HG03039 (cell line): ENCODE results near the gene SNX33.
"Not testable (repeated sequence)": the region's sequence is repeated elsewhere in the genome, so short reads cannot be mapped to it uniquely, and the experiment has no call there.

ENCODE experiments used
- ATAC-seq: cut with Tn5 transposase; IDR thresholded peaks from one replicate; pipeline ENCODE4 v1.9.1; 2021; ENCODE audit warnings: mild to moderate bottlenecking, moderate library complexity; ENCODE audit not compliant: unreplicated experiment

The SNX33 gene

GRCh38 chr15:75659928-75660645 lies 12.4 kb downstream of the SNX33 start:
- ATAC-seq = no peak

- ATAC-seq = no peak
These were observed 13.5 kb downstream of the SNX33 start for GRCh38 chr15:75661100-75661755.

DNA sequence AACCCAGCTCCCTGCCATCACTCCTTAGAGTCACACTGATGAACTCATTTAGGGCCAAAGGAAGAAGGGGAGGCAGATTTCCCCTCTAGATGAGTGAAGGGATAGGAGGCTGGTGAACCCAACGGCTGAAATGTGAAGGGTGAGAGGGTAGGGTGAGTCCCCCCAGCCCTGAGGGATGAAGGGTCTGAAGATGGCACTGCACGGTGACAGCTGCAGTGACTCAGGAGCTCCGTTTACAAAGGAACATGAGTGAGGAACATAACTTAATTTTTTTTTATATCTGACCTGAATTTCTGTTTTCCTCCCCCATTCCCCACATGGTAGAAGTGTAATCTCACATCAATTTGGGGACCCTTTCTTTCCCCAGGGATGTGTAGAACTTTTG lies 14.0 kb downstream of the SNX33 start:
- no peak for ATAC-seq

DNA sequence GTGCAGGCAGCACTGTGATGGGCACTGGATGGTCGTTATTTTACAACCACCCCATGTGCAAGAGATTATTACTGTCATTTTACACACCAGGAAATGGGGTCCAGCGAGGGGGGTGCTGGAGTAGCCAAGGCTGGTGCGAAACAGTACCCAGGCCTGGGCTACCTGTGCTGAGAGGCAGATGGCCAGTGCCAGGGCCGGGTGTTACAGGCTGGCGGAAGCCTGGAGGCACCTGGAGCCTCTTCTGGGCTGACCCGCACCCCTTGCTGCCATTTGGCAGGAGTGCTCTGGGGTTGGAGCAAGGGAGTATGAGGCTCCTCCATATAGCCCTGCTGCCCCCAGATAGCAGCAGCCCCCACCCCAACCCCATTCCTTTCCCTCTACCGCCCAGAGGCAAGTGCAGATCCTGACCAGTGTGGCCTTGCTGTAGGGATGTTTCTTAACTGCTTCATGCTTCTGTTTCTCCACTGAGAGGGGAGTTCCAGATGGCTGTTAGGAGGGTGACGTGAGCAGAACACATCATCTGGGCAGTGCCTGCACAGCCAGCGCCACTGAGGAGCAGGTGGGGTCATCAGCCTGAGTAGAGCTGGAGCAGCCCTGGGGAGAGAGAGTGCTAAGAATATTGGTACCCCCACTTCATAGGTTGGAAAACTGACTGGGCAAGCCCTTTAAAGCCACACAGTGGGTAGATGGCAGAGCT lies 15.3 kb downstream of the SNX33 start:
- no peak for ATAC-seq

DNA sequence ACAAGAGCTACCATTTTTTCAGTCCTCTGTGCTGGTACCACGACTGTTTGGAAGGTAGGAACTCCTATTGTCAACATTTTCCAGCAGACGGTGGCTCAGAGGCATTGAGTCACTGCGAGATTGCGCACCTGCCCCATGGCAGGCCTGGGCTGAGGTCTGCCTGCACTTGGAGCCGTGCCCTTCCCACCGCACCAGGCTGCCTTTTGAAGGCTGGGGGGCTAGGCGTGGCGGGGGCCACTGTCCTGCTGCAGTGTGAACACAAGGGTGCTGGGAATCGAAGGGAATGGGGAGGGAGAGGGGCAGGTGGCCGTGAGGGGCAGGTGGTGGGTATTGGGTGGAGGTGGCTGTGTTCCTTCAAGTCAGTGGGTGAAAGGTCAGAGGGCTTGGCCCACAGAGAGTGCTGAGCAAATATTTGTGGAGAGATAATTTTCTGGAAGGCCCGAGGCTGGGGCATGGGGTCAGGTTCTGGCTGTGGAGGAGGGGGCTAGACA lies 16.3 kb downstream of the SNX33 start:
- no peak for ATAC-seq

DNA sequence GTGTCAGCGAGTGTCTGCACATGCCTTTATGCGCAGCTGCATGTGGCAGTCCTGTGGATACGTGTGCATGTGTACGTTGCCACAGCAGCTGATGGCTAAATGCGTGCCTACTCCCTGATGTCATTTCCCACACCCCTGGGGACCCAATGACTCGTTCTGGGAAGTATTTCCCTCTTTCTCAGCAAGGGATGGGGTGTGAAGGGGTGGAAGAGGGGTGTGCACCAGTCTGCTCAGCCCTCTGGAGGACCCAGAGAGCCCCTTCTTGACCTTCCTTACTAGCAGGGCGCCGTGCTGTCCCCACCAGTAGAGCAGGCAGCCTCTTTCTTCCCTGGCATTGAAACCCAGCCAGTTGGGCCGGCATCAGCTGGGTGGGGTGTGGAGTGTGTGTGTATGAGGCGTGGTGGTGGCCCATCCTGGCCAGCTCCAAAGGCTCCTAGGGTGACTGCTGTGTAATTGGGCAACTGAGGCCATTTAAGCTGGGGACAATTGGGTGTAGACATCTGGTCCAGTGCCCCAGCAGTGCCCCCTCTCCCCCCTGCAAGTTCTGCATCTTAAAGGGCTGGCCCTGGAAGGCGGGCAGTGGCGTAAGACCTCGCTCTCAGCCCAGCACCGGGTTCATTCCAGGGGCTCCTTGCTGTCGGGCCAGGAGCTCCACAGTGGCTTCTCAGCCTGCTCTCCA lies 19.2 kb downstream of the SNX33 start:
- no peak for ATAC-seq

- no peak for ATAC-seq
These were observed 21.6 kb downstream of the SNX33 start for GRCh38 chr15:75669191-75669878.

DNA sequence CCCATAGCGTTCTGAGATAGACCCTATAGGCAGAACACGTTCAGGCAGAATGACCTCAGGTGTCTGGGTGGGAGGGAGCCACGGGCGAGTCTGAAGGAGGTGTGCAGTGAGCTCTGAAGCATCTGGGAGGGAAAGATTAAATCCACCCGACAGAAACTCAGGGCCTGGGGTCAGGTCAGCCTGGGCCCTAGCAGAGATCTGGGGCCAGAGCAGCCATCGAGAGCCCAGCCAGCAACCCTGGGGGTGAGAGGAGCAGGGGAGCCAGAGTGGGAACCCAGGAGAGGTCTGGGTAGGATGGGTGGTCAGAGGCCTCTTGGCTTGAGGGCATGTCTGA lies 22.1 kb downstream of the SNX33 start:
- no peak for ATAC-seq

GRCh38 chr15:75671730-75672602 lies 24.3 kb downstream of the SNX33 start:
- ATAC-seq = no peak

GRCh38 chr15:75672646-75673425 lies 25.1 kb downstream of the SNX33 start:
- no peak for ATAC-seq

GRCh38 chr15:75673426-75674235 lies 25.9 kb downstream of the SNX33 start:
- ATAC-seq = no peak

DNA sequence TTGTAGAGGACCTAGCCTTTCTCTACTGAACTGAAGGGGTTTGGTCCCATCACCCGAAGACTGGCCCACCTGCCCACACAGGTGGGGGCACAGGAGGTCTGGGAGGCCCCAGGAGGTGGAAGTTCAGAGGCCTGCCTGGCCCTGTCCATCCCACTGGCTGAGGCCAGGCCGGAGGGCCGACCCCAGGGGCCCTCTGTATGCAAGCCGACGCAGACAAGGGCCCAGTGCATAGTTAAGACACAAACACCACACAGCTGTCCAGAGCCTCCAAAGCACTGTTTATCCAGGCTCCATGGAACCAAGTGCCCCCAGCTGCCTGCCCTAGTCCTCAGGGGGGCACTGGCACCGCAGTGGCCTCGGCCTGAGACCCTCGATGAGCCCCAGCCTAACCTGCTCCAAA lies 26.7 kb downstream of the SNX33 start:
- no peak for ATAC-seq

- ATAC-seq = no peak
These were observed 28.1 kb downstream of the SNX33 start for GRCh38 chr15:75675579-75676404.

DNA sequence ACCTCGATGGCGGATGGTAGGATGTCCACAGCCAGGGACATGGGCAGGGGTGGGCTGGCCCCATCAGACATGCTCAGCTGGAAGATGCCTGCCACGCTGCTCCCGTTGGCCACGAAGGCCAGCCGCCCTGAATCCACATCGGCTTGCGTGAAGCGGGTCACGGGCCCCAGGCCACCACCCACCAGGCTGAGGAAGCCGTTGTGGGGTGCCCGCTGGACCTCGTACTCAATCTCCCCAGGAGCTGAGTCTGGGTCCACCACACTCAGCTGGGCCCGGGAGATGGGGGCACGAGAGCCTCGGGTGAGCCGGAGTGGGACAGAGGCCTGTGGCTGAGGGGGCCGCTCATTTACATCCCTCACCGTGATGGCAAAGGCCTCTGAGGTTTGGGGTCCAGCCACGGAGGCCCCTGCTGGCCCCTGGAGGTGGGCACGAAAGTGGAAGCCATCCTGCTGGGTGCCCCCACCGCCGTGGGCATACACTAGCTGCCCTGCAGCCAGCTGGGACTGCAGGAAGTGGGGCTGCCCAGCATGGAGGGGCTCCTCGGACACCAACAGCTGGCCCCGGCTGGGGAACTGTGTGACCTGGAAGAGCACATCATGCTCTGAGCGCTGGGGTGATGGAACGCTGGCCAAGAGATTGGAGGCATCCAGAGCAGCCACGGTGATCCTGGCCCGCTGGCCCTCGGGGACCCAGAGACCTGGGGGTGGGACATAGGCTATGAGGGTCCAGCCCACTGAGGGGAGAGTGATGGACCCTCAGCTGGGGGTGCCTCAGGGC lies 29.2 kb downstream of the SNX33 start:
- ATAC-seq = no peak

DNA sequence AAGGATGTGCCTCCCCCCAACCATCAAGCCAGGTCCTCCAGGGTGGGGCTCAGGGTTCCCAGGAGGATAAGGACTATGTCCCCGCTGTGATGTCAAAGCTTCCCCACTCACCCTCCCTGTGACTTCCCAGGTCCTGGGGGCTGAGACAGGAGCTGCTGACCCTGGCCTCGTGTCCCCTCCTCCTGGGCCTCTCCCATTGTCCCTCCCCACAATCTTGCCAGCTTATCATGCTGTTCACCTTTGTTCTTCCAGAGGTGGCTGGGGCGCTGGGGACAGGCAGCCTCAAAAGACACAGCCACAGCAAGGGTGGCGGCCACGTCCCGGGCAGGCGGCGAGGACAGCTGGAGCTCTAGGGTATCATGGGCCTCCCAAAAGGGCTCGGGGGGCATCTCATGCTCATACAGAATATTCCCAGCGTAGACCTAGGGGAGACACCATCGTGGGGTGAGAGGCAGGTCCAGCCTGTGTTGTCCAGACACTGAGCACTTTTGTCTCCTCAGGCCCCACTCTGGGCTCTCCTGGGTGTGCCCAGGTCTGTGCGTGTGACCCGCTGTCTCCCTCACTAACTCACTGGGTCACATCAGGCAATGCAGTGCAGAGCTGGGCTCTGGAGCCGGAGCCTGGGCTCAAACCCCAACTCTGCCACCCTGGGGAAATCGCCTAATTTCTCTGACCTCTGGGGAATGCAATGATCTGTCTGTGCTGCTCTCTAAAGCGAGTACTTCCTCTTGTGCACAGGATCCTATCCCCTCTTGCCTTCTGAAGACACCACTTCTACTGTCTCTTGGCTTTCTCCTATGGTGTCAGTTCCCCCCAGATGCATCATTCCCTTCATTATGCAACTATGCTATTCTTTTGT lies 30.0 kb downstream of the SNX33 start:
- no peak for ATAC-seq

- ATAC-seq = not testable (repeated sequence)
These were observed 30.6 kb downstream of the SNX33 start for GRCh38 chr15:75678324-75678690.
